ENCODE data around the gene EHMT1. TPM values are rescaled to one million over a fixed set of nuclear protein-coding genes. Genes with fewer than 3 reads are reported as not detected.

The EHMT1 gene
- total and polyA plus RNA-seq, 10 of the 15 experiments (the other 5 are each of a cell fraction or from before 2014, with no cell fraction given), result 2.9 to 100 (median 48.1) TPM

- TF ChIP-seq MEF2A (IDR thresholded peaks at IDR 0.05; ENCODE audit: insufficient read depth, low read depth, low read length), result peak; percentile 28; the same call in 1 of the 2 replicates
- peak; percentile 44 for TF ChIP-seq MEF2B (IDR thresholded peaks at IDR 0.05; ENCODE audit: partially characterized antibody, poor library complexity, severe bottlenecking)
- no peak for TF ChIP-seq RCOR1 (conservative IDR thresholded peaks at IDR 0.05; ENCODE audit: low read depth, low read length)
- TF ChIP-seq CBFB (IDR thresholded peaks at IDR 0.05; ENCODE audit: low read depth), result no peak
- TF ChIP-seq YY1 (IDR thresholded peaks at IDR 0.05; ENCODE audit: low read depth, low read length), result 0 out of 2 replicates have a peak, but pooled peaks have one; percentile 3
- TF ChIP-seq DPF2 (IDR thresholded peaks at IDR 0.05), result peak; percentile 58
- TF ChIP-seq BCL11A (IDR thresholded peaks at IDR 0.05; ENCODE audit: low read depth, low read length), result no peak
- peak; percentile 66; the same call in 1 of the 2 replicates for TF ChIP-seq NKRF (conservative IDR thresholded peaks at IDR 0.05)
- peak; percentile 98 for TF ChIP-seq BACH1 (IDR thresholded peaks at IDR 0.05; ENCODE audit: borderline replicate concordance)
- TF ChIP-seq CHD1 (IDR thresholded peaks at IDR 0.05; ENCODE audit: low read depth, low read length), result no peak
- no peak for TF ChIP-seq NFIC (IDR thresholded peaks at IDR 0.05; ENCODE audit: low read depth, low read length)
- peak; percentile 94 to 95 for TF ChIP-seq BHLHE40 (IDR thresholded peaks at IDR 0.05; ENCODE audit: borderline replicate concordance in 1 of 2, low read depth in 2 of 2, low read length in 1 of 2)
- peak; percentile 70 for TF ChIP-seq POLR2A (IDR thresholded peaks at IDR 0.05; ENCODE audit: low read depth, low read length)
- peak; percentile 87 for TF ChIP-seq HDGF (IDR thresholded peaks at IDR 0.05)
- peak; percentile 31; the same call in 1 of the 2 replicates for TF ChIP-seq SMC3 (IDR thresholded peaks at IDR 0.05; ENCODE audit: borderline replicate concordance, low read length)
- peak; percentile 29; the same call in 1 of the 2 replicates for TF ChIP-seq IRF4 (IDR thresholded peaks at IDR 0.05; ENCODE audit: low read depth, low read length)
- TF ChIP-seq SUPT20H (IDR thresholded peaks at IDR 0.05; ENCODE audit: borderline replicate concordance, control insufficient read depth, low read depth, low read length), result no peak
- TF ChIP-seq ZBTB11 (CRISPR knock-in tag; IDR thresholded peaks at IDR 0.05), result no peak
- peak; percentile 54 for TF ChIP-seq MYC (IDR thresholded peaks at IDR 0.05; ENCODE audit: insufficient read depth, insufficient read length, insufficient replicate concordance, low read length, severe bottlenecking)
- no peak for TF ChIP-seq JUND (IDR thresholded peaks at IDR 0.05; ENCODE audit: low read depth, low read length)
- TF ChIP-seq RAD21 (IDR thresholded peaks at IDR 0.05; ENCODE audit: insufficient read depth, low read depth, low read length), result no peak
- no peak for TF ChIP-seq MLLT1 (IDR thresholded peaks at IDR 0.05)
- no peak for TF ChIP-seq GABPA (IDR thresholded peaks at IDR 0.05; ENCODE audit: low read depth)
- peak; percentile 47 for TF ChIP-seq HDAC6 (IDR thresholded peaks at IDR 0.05; ENCODE audit: unreplicated experiment)
- no peak for TF ChIP-seq FOXK2 (IDR thresholded peaks at IDR 0.05)
- TF ChIP-seq TCF12 (IDR thresholded peaks at IDR 0.05; ENCODE audit: low read depth, low read length), result peak; percentile 95
- TF ChIP-seq PAX8 (IDR thresholded peaks at IDR 0.05), result no peak
These were observed 126.8 kb downstream of the EHMT1 start (continued) for GRCh38 chr9:137745541-137745991.

Data from GM12878 (cell line).